Type B pancreatic cell (in vitro differentiated cells): Measurements from ENCODE around the gene FFAR2. TPM values are rescaled to one million over a fixed set of nuclear protein-coding genes. Genes with fewer than 3 reads are reported as not detected.

Experiments used
- DNase-seq: peaks from one replicate; pipeline ENCODE4 v3.0.0; 2021; ENCODE audit warnings: mixed read lengths; ENCODE audit not compliant: unreplicated experiment; ENCODE audit errors: extremely low spot score
- H3K27ac Mint-ChIP-seq: 2 replicates; pipeline ENCODE4 v1.8.0; 2021; ENCODE audit warnings: mild to moderate bottlenecking, mixed read lengths
- H3K27me3 Mint-ChIP-seq: 2 replicates; pipeline ENCODE4 v1.8.0; 2021; ENCODE audit warnings: mixed read lengths
- H3K36me3 Mint-ChIP-seq: 2 replicates; pipeline ENCODE4 v1.8.0; 2021; ENCODE audit warnings: mixed read lengths
- H3K4me1 Mint-ChIP-seq: one replicate; pipeline ENCODE4 v1.8.0; 2021; ENCODE audit warnings: mixed read lengths; ENCODE audit not compliant: unreplicated experiment
- H3K4me3 Mint-ChIP-seq: 2 replicates; pipeline ENCODE4 v1.8.0; 2021; ENCODE audit warnings: mild to moderate bottlenecking, mixed read lengths
- H3K9me3 Mint-ChIP-seq: 2 replicates; pipeline ENCODE4 v1.8.0; 2021; ENCODE audit warnings: mixed read lengths
- total RNA-seq: library from RNA; stranded (reverse); gene quantifications from 2 replicates; pipeline ENCODE4 v1.2.1, GENCODE V29; 2021; ENCODE audit warnings: low replicate concordance
- TF ChIP-seq, protein P1 (sequence below): fragments of 200-600 bp; sonication (generic); conservative IDR thresholded peaks from 2 replicates; pipeline ENCODE4 v1.5.0; 2021; ENCODE audit warnings: antibody characterized with exemption, mild to moderate bottlenecking

The FFAR2 gene
- total RNA-seq, 1 donor from 2014 or later = 1.1 TPM

GRCh38 chr19:35435896-35436295 is 12.2 kb upstream of the FFAR2 start:
- DNase-seq = no peak
- no peaks in the 10 kb centered on the region for H3K36me3 Mint-ChIP-seq
- peaks cover 8% of the 10 kb centered on the region for H3K27me3 Mint-ChIP-seq
- H3K4me1 Mint-ChIP-seq = peaks cover 15% of the 10 kb centered on the region
- TF ChIP-seq, protein P1, sequence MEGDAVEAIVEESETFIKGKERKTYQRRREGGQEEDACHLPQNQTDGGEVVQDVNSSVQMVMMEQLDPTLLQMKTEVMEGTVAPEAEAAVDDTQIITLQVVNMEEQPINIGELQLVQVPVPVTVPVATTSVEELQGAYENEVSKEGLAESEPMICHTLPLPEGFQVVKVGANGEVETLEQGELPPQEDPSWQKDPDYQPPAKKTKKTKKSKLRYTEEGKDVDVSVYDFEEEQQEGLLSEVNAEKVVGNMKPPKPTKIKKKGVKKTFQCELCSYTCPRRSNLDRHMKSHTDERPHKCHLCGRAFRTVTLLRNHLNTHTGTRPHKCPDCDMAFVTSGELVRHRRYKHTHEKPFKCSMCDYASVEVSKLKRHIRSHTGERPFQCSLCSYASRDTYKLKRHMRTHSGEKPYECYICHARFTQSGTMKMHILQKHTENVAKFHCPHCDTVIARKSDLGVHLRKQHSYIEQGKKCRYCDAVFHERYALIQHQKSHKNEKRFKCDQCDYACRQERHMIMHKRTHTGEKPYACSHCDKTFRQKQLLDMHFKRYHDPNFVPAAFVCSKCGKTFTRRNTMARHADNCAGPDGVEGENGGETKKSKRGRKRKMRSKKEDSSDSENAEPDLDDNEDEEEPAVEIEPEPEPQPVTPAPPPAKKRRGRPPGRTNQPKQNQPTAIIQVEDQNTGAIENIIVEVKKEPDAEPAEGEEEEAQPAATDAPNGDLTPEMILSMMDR = no peak
- H3K9me3 Mint-ChIP-seq = no peaks in the 10 kb centered on the region
- no peak overlapping the region for H3K4me3 Mint-ChIP-seq
- H3K27ac Mint-ChIP-seq = peak overlapping the region; percentile 30

GRCh38 chr19:35436477-35437405 is 11.3 kb upstream of the FFAR2 start:
- H3K4me3 Mint-ChIP-seq = no peak overlapping the region
- peaks cover 8% of the 10 kb centered on the region for H3K27me3 Mint-ChIP-seq
- H3K36me3 Mint-ChIP-seq = no peaks in the 10 kb centered on the region
- H3K9me3 Mint-ChIP-seq = no peaks in the 10 kb centered on the region
- TF ChIP-seq, protein P1 = no peak
- peaks cover 15% of the 10 kb centered on the region for H3K4me1 Mint-ChIP-seq
- no peak for DNase-seq
- peak overlapping the region; percentile 30 for H3K27ac Mint-ChIP-seq

GRCh38 chr19:35437406-35437951 is 10.6 kb upstream of the FFAR2 start:
- Mint-ChIP-seq H3K9me3 (no peaks in the 10 kb centered on the region), H3K36me3 (no peaks in the 10 kb centered on the region)
- TF ChIP-seq, protein P1 = no peak

DNA sequence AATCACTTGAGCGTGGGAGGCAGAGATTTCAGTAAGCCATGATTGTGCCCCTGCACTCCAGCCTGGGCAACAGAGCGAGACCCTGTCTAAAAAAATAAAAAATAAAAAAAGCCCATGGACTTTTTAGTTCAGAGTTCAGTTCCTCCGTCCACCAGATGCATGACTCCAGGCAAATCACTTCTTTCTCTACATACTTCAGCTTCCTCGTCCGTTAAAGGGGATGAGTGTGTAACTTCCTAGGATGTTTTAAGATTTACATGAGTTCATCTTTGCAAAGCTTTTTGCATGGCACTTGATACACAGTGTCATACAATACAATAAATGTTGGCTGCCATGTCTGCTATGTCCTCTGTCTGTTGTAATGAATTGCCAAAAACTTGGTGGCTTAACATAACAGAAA is 10.0 kb upstream of the FFAR2 start:
- no peak overlapping the region for H3K27ac Mint-ChIP-seq

More at GRCh38 chr19:35437406-35437951, 10.6 kb upstream of the FFAR2 start:
- H3K4me3 Mint-ChIP-seq = no peak overlapping the region
- H3K27me3 Mint-ChIP-seq = peaks cover 8% of the 10 kb centered on the region
- peaks cover 15% of the 10 kb centered on the region for H3K4me1 Mint-ChIP-seq
- no peak overlapping the region for H3K27ac Mint-ChIP-seq
- DNase-seq = no peak

DNA sequence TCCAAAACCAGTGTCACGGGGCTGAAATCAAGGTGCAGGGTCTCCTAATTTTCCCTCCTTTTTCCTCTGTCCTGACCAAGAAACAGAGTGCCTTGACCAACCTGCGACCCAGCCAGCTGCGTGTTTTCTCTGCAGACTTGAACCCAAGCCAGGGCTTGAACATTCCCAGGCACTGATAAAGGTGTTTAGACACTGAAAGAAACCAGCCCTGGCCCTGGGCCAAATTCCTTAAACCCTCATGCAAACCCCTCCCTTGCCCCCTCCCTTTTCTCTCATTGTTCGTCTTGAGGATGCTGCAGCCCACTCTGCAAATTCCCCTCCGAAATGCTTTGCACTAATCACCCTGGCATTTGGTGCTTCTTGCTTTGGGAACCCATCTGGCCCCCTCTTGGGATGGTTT is 9.5 kb upstream of the FFAR2 start:
- no peaks in the 10 kb centered on the region for H3K9me3 Mint-ChIP-seq

More for the DNA sequence above, 10.0 kb upstream of the FFAR2 start:
- TF ChIP-seq, protein P1 = no peak
- Mint-ChIP-seq H3K4me1 (peaks cover 15% of the 10 kb centered on the region), H3K27me3 (peaks cover 8% of the 10 kb centered on the region), H3K9me3 (no peaks in the 10 kb centered on the region), H3K36me3 (no peaks in the 10 kb centered on the region), H3K4me3 (no peak overlapping the region)
- DNase-seq = no peak

More for the DNA sequence above, 9.5 kb upstream of the FFAR2 start:
- H3K36me3 Mint-ChIP-seq = no peaks in the 10 kb centered on the region
- H3K27me3 Mint-ChIP-seq = peaks cover 8% of the 10 kb centered on the region
- TF ChIP-seq, protein P1 = no peak
- DNase-seq = no peak
- H3K4me1 Mint-ChIP-seq = peaks cover 15% of the 10 kb centered on the region
- no peak overlapping the region for H3K4me3 Mint-ChIP-seq
- H3K27ac Mint-ChIP-seq = no peak overlapping the region
